ENCODE results near the gene GOLGA8G. TPM values are rescaled to one million over a fixed set of nuclear protein-coding genes. Genes with fewer than 3 reads are reported as not detected.
"Not testable (repeated sequence)": the region's sequence is repeated elsewhere in the genome, so short reads cannot be mapped to it uniquely, and the experiment has no call there.

Gene GOLGA8G
- total RNA-seq: not detected
- long read RNA-seq, donor 1: 0 reads
- long read RNA-seq, donor 2: 0 reads

GRCh38 chr15:28532954-28533353 lies at the start of gene GOLGA8G:
GOLGA8G (minus strand) TSS chr15:28532971; CDS start chr15:28532909, 62 bp downstream.
- ATAC-seq; intact Hi-C loops (cut with DNase I, micrococcal nuclease); DNase-seq: not testable (repeated sequence)

GRCh38 chr15:28573351-28573750 lies 40.6 kb upstream of the GOLGA8G start:
- H3K4me3 ChIP-seq; intact Hi-C loops (cut with DNase I, micrococcal nuclease); ATAC-seq; H3K4me1 ChIP-seq (ENCODE audit: low read depth); H3K36me3 ChIP-seq (ENCODE audit: low read depth); H3K9me3 ChIP-seq: not testable (repeated sequence)
- DNase-seq: peak in 1 of 3 donors; percentile 23

More at GRCh38 chr15:28532954-28533353, at the start of gene GOLGA8G:
- not testable (repeated sequence) for H3K9me3 ChIP-seq; H3K36me3 ChIP-seq (ENCODE audit: low read depth); H3K4me3 ChIP-seq; H3K4me1 ChIP-seq (ENCODE audit: low read depth)

DNA sequence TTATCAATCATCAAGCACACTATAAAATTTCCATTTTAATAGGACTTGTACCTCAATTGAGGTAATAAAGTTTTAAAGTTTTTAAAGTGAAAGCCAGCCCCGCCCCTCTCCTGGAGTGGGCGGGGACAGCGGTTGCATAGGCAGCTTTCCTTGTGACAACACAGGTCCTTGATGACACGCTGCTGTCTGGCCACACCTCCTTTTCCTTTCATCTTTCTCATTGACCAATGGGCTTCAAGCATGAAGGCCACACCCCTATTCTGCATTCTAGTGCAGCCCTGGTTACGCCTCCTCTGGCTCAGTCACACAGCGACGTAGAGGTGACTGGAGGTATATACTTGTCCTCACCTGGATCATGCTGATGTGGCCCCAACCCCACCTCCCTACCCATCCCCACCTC lies 20.5 kb upstream of the GOLGA8G start, which contains the start of gene GOLGA6L25:
Gene GOLGA6L25 (plus strand): TSS at position 301 of the 400 bp plus-strand sequence. CDS start 61 bp downstream, at position 362.
- H3K4me1 ChIP-seq (ENCODE audit: low read depth); H3K9me3 ChIP-seq; ATAC-seq; H3K4me3 ChIP-seq; H3K36me3 ChIP-seq (ENCODE audit: low read depth); DNase-seq; intact Hi-C loops (cut with DNase I, micrococcal nuclease): not testable (repeated sequence)

DNA sequence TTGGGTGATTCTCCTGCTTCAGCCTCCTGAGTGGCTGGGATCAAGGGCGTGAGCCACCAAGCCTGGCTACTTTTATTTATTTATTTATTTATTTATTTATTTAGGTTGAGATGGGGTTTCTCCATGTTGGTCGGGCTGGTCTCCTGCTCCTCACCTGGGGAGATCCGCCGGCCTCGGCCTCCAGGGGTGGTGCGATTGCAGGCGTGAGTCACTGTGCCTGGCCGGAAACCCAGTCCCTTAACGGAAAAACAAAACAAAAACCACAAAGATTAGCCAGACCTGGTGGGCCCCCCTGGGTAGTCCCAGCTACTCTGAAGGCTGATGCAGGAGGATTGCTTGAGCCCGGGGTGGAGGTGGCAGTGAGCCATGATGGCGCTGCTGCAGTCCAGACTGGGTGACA lies 17.6 kb downstream of the GOLGA8G start:
- DNase-seq; H3K4me1 ChIP-seq (ENCODE audit: low read depth); H3K36me3 ChIP-seq (ENCODE audit: low read depth); H3K4me3 ChIP-seq; intact Hi-C loops (cut with DNase I, micrococcal nuclease); H3K9me3 ChIP-seq; ATAC-seq: not testable (repeated sequence)

DNA sequence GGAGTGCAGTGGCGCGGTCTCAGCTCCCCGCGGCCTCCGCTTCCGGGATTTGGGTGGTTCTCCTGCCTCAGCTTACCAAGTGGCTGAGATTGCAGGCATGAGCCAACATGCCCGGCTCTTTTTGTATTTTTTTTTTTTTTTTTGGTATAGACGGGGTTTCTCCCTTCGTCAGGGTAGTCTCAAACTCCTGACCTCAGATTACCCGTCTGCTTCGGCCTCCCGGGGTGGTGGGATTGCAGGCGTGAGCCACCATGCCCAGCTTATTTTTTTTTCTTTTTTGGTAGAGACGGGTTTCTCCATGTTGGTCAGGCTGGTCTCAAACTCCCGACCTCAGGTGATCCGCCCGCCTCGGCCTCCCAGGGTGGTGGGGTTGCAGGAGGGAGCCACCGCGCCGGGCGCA lies 18.6 kb downstream of the GOLGA8G start:
- intact Hi-C loops (cut with DNase I, micrococcal nuclease); ATAC-seq; H3K4me1 ChIP-seq (ENCODE audit: low read depth); H3K4me3 ChIP-seq; H3K36me3 ChIP-seq (ENCODE audit: low read depth); H3K9me3 ChIP-seq: not testable (repeated sequence)
- peak in 1 of 3 donors; percentile 46 for DNase-seq

DNA sequence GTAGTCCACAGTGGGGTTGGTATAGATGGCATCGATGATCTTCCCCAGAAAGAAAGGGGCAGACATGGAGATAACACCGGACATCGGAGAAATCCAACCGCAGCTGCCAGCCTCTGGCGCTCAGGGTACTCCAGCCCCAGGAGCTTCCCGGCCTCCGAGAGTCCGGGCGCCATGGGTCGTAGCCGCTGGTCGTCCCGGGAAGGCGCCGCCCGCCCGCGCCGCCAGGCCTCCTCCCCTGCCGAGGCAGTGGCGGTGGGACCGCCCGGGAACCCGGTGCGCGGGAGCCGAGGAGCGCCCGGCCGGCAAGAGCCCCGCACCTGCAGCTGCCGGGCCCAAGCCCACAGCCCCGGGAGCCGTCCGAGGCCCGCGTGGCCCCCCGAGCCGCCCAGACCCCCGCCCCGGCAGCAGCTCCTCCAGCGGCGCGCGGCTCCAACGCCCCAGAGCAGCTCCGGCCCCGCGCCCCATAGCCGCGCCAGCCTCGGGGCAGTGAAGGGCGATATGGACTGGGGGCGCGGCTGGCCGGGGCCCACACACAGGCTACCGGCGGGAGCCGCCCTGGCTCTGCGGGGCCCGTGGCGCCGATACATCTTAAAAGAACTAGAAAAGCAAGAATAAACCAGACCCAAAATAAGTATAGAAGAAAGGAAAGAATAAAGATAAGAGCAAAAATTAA lies 24.4 kb downstream of the GOLGA8G start:
- H3K36me3 ChIP-seq (ENCODE audit: low read depth); intact Hi-C loops (cut with DNase I, micrococcal nuclease); H3K4me1 ChIP-seq (ENCODE audit: low read depth); ATAC-seq; H3K4me3 ChIP-seq; DNase-seq; H3K9me3 ChIP-seq: not testable (repeated sequence)

DNA sequence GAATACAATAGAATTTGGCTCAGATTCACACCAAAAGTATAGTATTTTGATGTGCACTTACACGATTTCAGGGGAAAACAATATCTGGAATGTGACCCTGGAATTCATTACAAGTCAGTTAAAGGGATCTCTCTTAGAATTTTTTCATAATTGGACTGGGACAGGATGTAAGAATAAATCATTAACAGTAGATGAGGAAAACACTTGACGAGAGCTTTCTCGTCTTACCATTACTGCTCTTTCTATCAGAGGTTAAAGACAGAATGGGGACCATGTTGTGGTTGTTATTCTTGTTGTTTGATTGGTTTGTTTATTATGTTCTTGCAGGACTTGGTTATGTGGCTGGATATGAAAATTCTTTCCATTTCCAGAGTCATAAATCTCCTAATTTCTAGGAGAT lies 51.4 kb downstream of the GOLGA8G start:
- intact Hi-C loops (cut with DNase I, micrococcal nuclease); H3K9me3 ChIP-seq; H3K4me1 ChIP-seq (ENCODE audit: low read depth); ATAC-seq; H3K4me3 ChIP-seq; DNase-seq; H3K36me3 ChIP-seq (ENCODE audit: low read depth): not testable (repeated sequence)

Small RNAs within 50 kb of the gene (microRNA-seq; reads per million reads assigned to microRNA genes)
- gene MIR4509-3: not detected

Other genes starting within 250 kb of the GOLGA8G start
- 100 to 1,000 TPM in 1 of 3 donors, 10 to 100 TPM in 2; 61.2 to 109 (median 73.9) TPM for gene HERC2, start 210.8 kb downstream of the GOLGA8G start, total RNA-seq
- gene GOLGA6L24, start 174.9 kb downstream of the GOLGA8G start, total RNA-seq: not detected
- not detected for gene GOLGA8F, start 154.3 kb downstream of the GOLGA8G start, total RNA-seq
- not detected for gene GOLGA6L25, start 20.6 kb upstream of the GOLGA8G start, total RNA-seq
- 1 to 10 TPM in 1 of 3 donors, under 1 TPM in 1, not detected in 1; 0.80 to 1.3 TPM for gene GOLGA8M, start 179.4 kb upstream of the GOLGA8G start, total RNA-seq

Measured in mucosa of descending colon (tissue), 3 donors.